ENCODE data around the gene SLC16A12.
"Not testable (repeated sequence)": the region's sequence is repeated elsewhere in the genome, so short reads cannot be mapped to it uniquely, and the experiment has no call there.

SLC16A12 gene

GRCh38 chr10:89452193-89452592 lies 83.2 kb downstream of the SLC16A12 start:
- TF ChIP-seq ZNF623 (tag by site-specific recombination; IDR thresholded peaks at IDR 0.05) (no peak), ZNF843 (tag by site-specific recombination; IDR thresholded peaks at IDR 0.05) (no peak), ZBTB20 (tag by site-specific recombination; IDR thresholded peaks at IDR 0.05) (no peak), AEBP2 (tag by site-specific recombination; IDR thresholded peaks at IDR 0.05; ENCODE audit: borderline replicate concordance) (no peak), KLF9 (tag by site-specific recombination; IDR thresholded peaks at IDR 0.05; ENCODE audit: low read depth) (no peak), ZBTB7A (tag by site-specific recombination; IDR thresholded peaks at IDR 0.05; ENCODE audit: low read depth) (no peak), SCRT2 (tag by site-specific recombination; IDR thresholded peaks at IDR 0.05) (no peak)
- ChIA-PET POLR2A (no interaction called here), CTCF (interaction anchor here (0.5 to 1.6 kb wide), 3 partner anchors 14 to 1427 kb away, joined by 3 to 4 read pairs (median 4); no protein-coding TSS in a partner anchor)
- no peak overlapping the region for H3K4me3 ChIP-seq (ENCODE audit: low read depth, low read length)
- no peaks in the 10 kb centered on the region for H3K36me3 ChIP-seq (ENCODE audit: control insufficient read depth in 2 of 2, insufficient read depth in 1 of 2, low read length in 2 of 2)
- no peak overlapping the region for H3K27ac ChIP-seq (ENCODE audit: extremely low read depth, low read depth, low read length)
- no peaks in the 10 kb centered on the region for H3K4me1 ChIP-seq (ENCODE audit: control insufficient read depth, insufficient read depth, low read length)
- no peaks in the 10 kb centered on the region for H3K9me3 ChIP-seq (ENCODE audit: control insufficient read depth, insufficient read depth, low read depth, low read length)

- no peak overlapping the region for H3K4me3 ChIP-seq (ENCODE audit: low read depth, low read length)
- TF ChIP-seq GFI1B (tag by site-specific recombination; IDR thresholded peaks at IDR 0.05) (no peak), ZNF621 (tag by site-specific recombination; IDR thresholded peaks at IDR 0.05) (no peak), ZNF366 (tag by site-specific recombination; conservative IDR thresholded peaks at IDR 0.05) (no peak), ZSCAN30 (tag by site-specific recombination; IDR thresholded peaks at IDR 0.05) (no peak), ZNF423 (tag by site-specific recombination; IDR thresholded peaks at IDR 0.05) (no peak), ZBTB7A (tag by site-specific recombination; IDR thresholded peaks at IDR 0.05; ENCODE audit: low read depth) (no peak), ZNF776 (tag by site-specific recombination; IDR thresholded peaks at IDR 0.05; ENCODE audit: borderline replicate concordance) (no peak), ZNF624 (tag by site-specific recombination; IDR thresholded peaks at IDR 0.05) (no peak), KLF8 (tag by site-specific recombination; IDR thresholded peaks at IDR 0.05) (no peak), HOXD13 (CRISPR knock-in tag; IDR thresholded peaks at IDR 0.05; ENCODE audit: borderline replicate concordance) (no peak), ZNF146 (tag by site-specific recombination; IDR thresholded peaks at IDR 0.05) (no peak), ZFHX2 (tag by site-specific recombination; conservative IDR thresholded peaks at IDR 0.05) (no peak), OSR2 (tag by site-specific recombination; IDR thresholded peaks at IDR 0.05) (no peak), ZNF639 (tag by site-specific recombination; IDR thresholded peaks at IDR 0.05) (no peak), ZNF664 (tag by site-specific recombination; IDR thresholded peaks at IDR 0.05) (no peak)
- CTCF ChIA-PET: interaction anchor here (0.5 kb wide), 1 partner anchor 8 kb away, joined by 3 read pairs; no protein-coding TSS in a partner anchor
- POLR2A ChIA-PET: no interaction called here
- H3K9me3 ChIP-seq (ENCODE audit: control insufficient read depth, insufficient read depth, low read depth, low read length): no peaks in the 10 kb centered on the region
- H3K36me3 ChIP-seq (ENCODE audit: control insufficient read depth in 2 of 2, insufficient read depth in 1 of 2, low read length in 2 of 2): no peaks in the 10 kb centered on the region
- no peaks in the 10 kb centered on the region for H3K4me1 ChIP-seq (ENCODE audit: control insufficient read depth, insufficient read depth, low read length)
- H3K27ac ChIP-seq (ENCODE audit: extremely low read depth, low read depth, low read length): no peak overlapping the region
Measured at GRCh38 chr10:89450901-89451300, 84.5 kb downstream of the SLC16A12 start.

GRCh38 chr10:89444819-89445218 lies 90.6 kb downstream of the SLC16A12 start:
- CTCF ChIA-PET: interaction anchor here (0.7 to 0.8 kb wide), 2 partner anchors 36 to 457 kb away, joined by 3 read pairs; no protein-coding TSS in a partner anchor
- H3K36me3 ChIP-seq (ENCODE audit: control insufficient read depth in 2 of 2, insufficient read depth in 1 of 2, low read length in 2 of 2); H3K4me3 ChIP-seq (ENCODE audit: low read depth, low read length); H3K4me1 ChIP-seq (ENCODE audit: control insufficient read depth, insufficient read depth, low read length); H3K27ac ChIP-seq (ENCODE audit: extremely low read depth, low read depth, low read length); POLR2A ChIA-PET; H3K9me3 ChIP-seq (ENCODE audit: control insufficient read depth, insufficient read depth, low read depth, low read length): not testable (repeated sequence)
